HEK293 (cell line): ENCODE data around the gene ZNF771.

Source experiments
- CTCF ChIA-PET: fragments of 350-600 bp; formaldehyde crosslinking; extraction: SDS; loops from one replicate; lab custom pipeline; 2021; ENCODE audit warnings: antibody characterized with exemption; lab: Yijun Ruan, JAX
- POLR2A ChIA-PET: fragments of 300-600 bp; formaldehyde crosslinking; extraction: SDS; loops from one replicate; lab custom pipeline; 2020; ENCODE audit warnings: antibody characterized with exemption, inconsistent platforms; lab: Yijun Ruan, JAX
- H3K27ac ChIP-seq: fragments of 200-500 bp; sonication (Bioruptor generic); 2 replicates; pipeline ENCODE4 v1.5.1; 2014; ENCODE audit warnings: low read depth, low read length, control low read depth, inconsistent platforms; ENCODE audit errors: extremely low read depth
- H3K36me3 ChIP-seq, 2 experiments: fragments of 200-500 bp in 1 of 2; sonication (Bioruptor generic) in 1 of 2; 1 replicate in 1 of 2; 2 replicates in 1 of 2; pipeline ENCODE4 v1.5.1; 2014 to 2017; ENCODE audit warnings: inconsistent platforms in 2 of 2, low read length in 2 of 2; ENCODE audit not compliant: control insufficient read depth in 2 of 2, insufficient read depth in 1 of 2
- H3K4me1 ChIP-seq: fragments of 200-500 bp; sonication (Bioruptor generic); 2 replicates; pipeline ENCODE4 v1.5.1; 2014; ENCODE audit warnings: mild to moderate bottlenecking, low read length, inconsistent platforms; ENCODE audit not compliant: control insufficient read depth, insufficient read depth
- H3K4me3 ChIP-seq: 2 replicates; pipeline ENCODE4 v1.5.1; 2011; ENCODE audit warnings: low read depth, mild to moderate bottlenecking, control low read depth, low read length, moderate library complexity
- H3K9me3 ChIP-seq: fragments of 200-500 bp; sonication (Bioruptor generic); 2 replicates; pipeline ENCODE4 v1.5.1; 2014; ENCODE audit warnings: low read depth, low read length, inconsistent platforms; ENCODE audit not compliant: control insufficient read depth, insufficient read depth
- ATF2 ChIP-seq: fragments of 450-650 bp; formaldehyde crosslinking; IDR thresholded peaks from 2 replicates; pipeline ENCODE4 v1.5.1; 2016; ENCODE audit warnings: missing biosample characterization, missing genetic modification characterization, low read depth
- GLIS2 ChIP-seq: fragments of 450-650 bp; formaldehyde crosslinking; IDR thresholded peaks from 2 replicates; pipeline ENCODE4 v1.5.1; 2016; ENCODE audit warnings: missing biosample characterization, missing genetic modification characterization
- HIC1 ChIP-seq: fragments of 450-650 bp; formaldehyde crosslinking; IDR thresholded peaks from 2 replicates; pipeline ENCODE4 v1.5.1; 2016; ENCODE audit warnings: missing biosample characterization, missing genetic modification characterization
- HOXA7 ChIP-seq: sonication (generic); formaldehyde crosslinking; IDR thresholded peaks from 2 replicates; pipeline ENCODE4 v1.8.1; 2022; ENCODE audit warnings: missing genetic modification reagents, borderline replicate concordance
- PRDM4 ChIP-seq: fragments of 450-650 bp; formaldehyde crosslinking; IDR thresholded peaks from 2 replicates; pipeline ENCODE4 v1.5.1; 2017; ENCODE audit warnings: missing biosample characterization, missing genetic modification characterization
- PRDM6 ChIP-seq: fragments of 450-650 bp; formaldehyde crosslinking; IDR thresholded peaks from 2 replicates; pipeline ENCODE4 v1.5.1; 2017; ENCODE audit warnings: missing biosample characterization, missing genetic modification characterization
- SETDB1 ChIP-seq: IDR thresholded peaks from one replicate; pipeline ENCODE4 v1.6.1; 2017; ENCODE audit warnings: mild to moderate bottlenecking, low read length, moderate library complexity, mixed read lengths; ENCODE audit not compliant: insufficient read length
- TCF7L2 ChIP-seq: IDR thresholded peaks from 2 replicates; pipeline ENCODE4 v1.6.1; 2011; ENCODE audit warnings: low read depth, mild to moderate bottlenecking, inconsistent platforms, low read length, moderate library complexity, borderline replicate concordance
- ZBTB10 ChIP-seq: fragments of 450-650 bp; formaldehyde crosslinking; IDR thresholded peaks from 2 replicates; pipeline ENCODE4 v1.5.1; 2016; ENCODE audit warnings: missing biosample characterization, missing genetic modification characterization
- ZEB2 ChIP-seq: fragments of 450-650 bp; formaldehyde crosslinking; IDR thresholded peaks from 2 replicates; pipeline ENCODE4 v1.5.1; 2016; ENCODE audit warnings: missing biosample characterization, missing genetic modification characterization
- ZFP69B ChIP-seq: fragments of 450-650 bp; formaldehyde crosslinking; IDR thresholded peaks from 2 replicates; pipeline ENCODE4 v1.5.1; 2016; ENCODE audit warnings: missing biosample characterization, missing genetic modification characterization
- ZNF18 ChIP-seq: fragments of 450-650 bp; formaldehyde crosslinking; IDR thresholded peaks from 2 replicates; pipeline ENCODE4 v1.5.1; 2016; ENCODE audit warnings: missing biosample characterization, missing genetic modification characterization
- ZNF19 ChIP-seq: fragments of 450-650 bp; formaldehyde crosslinking; IDR thresholded peaks from 2 replicates; pipeline ENCODE4; 2016; ENCODE audit warnings: missing biosample characterization, missing genetic modification characterization, low read depth
- ZNF2 ChIP-seq: fragments of 450-650 bp; formaldehyde crosslinking; IDR thresholded peaks from 2 replicates; pipeline ENCODE4 v1.5.1; 2016; ENCODE audit warnings: missing biosample characterization, missing genetic modification characterization
- ZNF335 ChIP-seq: fragments of 450-650 bp; formaldehyde crosslinking; conservative IDR thresholded peaks from 2 replicates; pipeline ENCODE4 v1.5.1; 2016; ENCODE audit warnings: missing biosample characterization, missing genetic modification characterization
- ZNF362 ChIP-seq: fragments of 450-650 bp; formaldehyde crosslinking; IDR thresholded peaks from 2 replicates; pipeline ENCODE4 v1.5.1; 2016; ENCODE audit warnings: missing biosample characterization, missing genetic modification characterization
- ZNF416 ChIP-seq: fragments of 450-650 bp; formaldehyde crosslinking; IDR thresholded peaks from 2 replicates; pipeline ENCODE4 v1.5.1; 2016; ENCODE audit warnings: missing biosample characterization, missing genetic modification characterization
- ZNF426 ChIP-seq: fragments of 450-650 bp; formaldehyde crosslinking; IDR thresholded peaks from 2 replicates; pipeline ENCODE4 v1.5.1; 2017; ENCODE audit warnings: missing biosample characterization, missing genetic modification characterization, mild to moderate bottlenecking, inconsistent platforms, moderate library complexity
- ZNF555 ChIP-seq: fragments of 450-650 bp; formaldehyde crosslinking; conservative IDR thresholded peaks from 2 replicates; pipeline ENCODE4 v1.5.1; 2017; ENCODE audit warnings: missing biosample characterization, mild to moderate bottlenecking, missing genetic modification characterization, inconsistent platforms
- ZNF596 ChIP-seq: fragments of 450-650 bp; IDR thresholded peaks from 2 replicates; pipeline ENCODE4 v1.5.0; 2018; ENCODE audit warnings: missing biosample characterization, mild to moderate bottlenecking, missing genetic modification characterization, moderate library complexity
- ZNF660 ChIP-seq: fragments of 450-650 bp; IDR thresholded peaks from 2 replicates; pipeline ENCODE4 v1.5.1; 2018; ENCODE audit warnings: missing biosample characterization, mild to moderate bottlenecking, missing genetic modification characterization
- ZNF768 ChIP-seq: fragments of 450-650 bp; formaldehyde crosslinking; IDR thresholded peaks from 2 replicates; pipeline ENCODE4 v1.5.1; 2018; ENCODE audit warnings: missing biosample characterization, mild to moderate bottlenecking, missing genetic modification characterization
- ZNF776 ChIP-seq: fragments of 450-650 bp; formaldehyde crosslinking; IDR thresholded peaks from 2 replicates; pipeline ENCODE4 v1.5.0; 2017; ENCODE audit warnings: missing biosample characterization, missing genetic modification characterization, borderline replicate concordance
- ZXDB ChIP-seq: fragments of 450-650 bp; formaldehyde crosslinking; IDR thresholded peaks from 2 replicates; pipeline ENCODE4 v1.5.1; 2016; ENCODE audit warnings: missing biosample characterization, missing genetic modification characterization

The ZNF771 gene

GRCh38 chr16:30377812-30378235 lies 29.6 kb upstream of the ZNF771 start:
- Histone ChIP-seq H3K4me3 (peak overlapping the region; percentile 68), H3K9me3 (no peaks in the 10 kb centered on the region), H3K27ac (peak overlapping the region; percentile 97), H3K36me3 (peaks cover 0 to 8% of the 10 kb centered on the region in 2 experiments; a peak in 1 of 3 replicates), H3K4me1 (no peaks in the 10 kb centered on the region)
- ChIA-PET CTCF (interaction anchor here (1.0 to 1.5 kb wide), 6 partner anchors 9 to 266 kb away, joined by 3 to 5 read pairs (median 4); partner anchors contain the start of gene ZNF48), POLR2A (interaction anchor here (0.6 to 3.2 kb wide), 18 partner anchors 8 to 404 kb away, joined by 3 to 19 read pairs (median 3); partner anchors contain the start of genes CD2BP2, DCTPP1, FBRS and TAOK2)
- TF ChIP-seq ZNF18 (tag by site-specific recombination) (0 out of 2 replicates have a peak, but pooled peaks have one; percentile 24), ZXDB (tag by site-specific recombination) (peak; percentile 90), GLIS2 (tag by site-specific recombination) (peak; percentile 28; the same call in 1 of the 2 replicates), ZNF19 (no peak), ZNF596 (tag by site-specific recombination) (no peak), ZNF660 (tag by site-specific recombination) (no peak; the same call in none of the 2 replicates), PRDM4 (tag by site-specific recombination) (peak; percentile 31), TCF7L2 (no peak), ZNF362 (tag by site-specific recombination) (peak; percentile 89), ZNF2 (peak; percentile 30), ZNF335 (peak; percentile 95), ZNF416 (tag by site-specific recombination) (no peak), ZBTB10 (tag by site-specific recombination) (no peak), ZEB2 (tag by site-specific recombination) (peak; percentile 45; the same call in 1 of the 2 replicates), ZNF768 (tag by site-specific recombination) (no peak), SETDB1 (no peak), ZNF776 (tag by site-specific recombination) (no peak), HOXA7 (CRISPR knock-in tag) (no peak), ZNF426 (no peak), HIC1 (tag by site-specific recombination) (peak; percentile 50; the same call in 1 of the 2 replicates), ATF2 (tag by site-specific recombination) (peak; percentile 93), ZNF555 (no peak), ZFP69B (tag by site-specific recombination) (no peak), PRDM6 (tag by site-specific recombination) (no peak)
